Activated CD8-positive, alpha-beta memory T cell treated with anti-CD3 and anti-CD28 coated beads, Interleukin-2, amount 50 U/mL, for 24 hours (primary cell): ENCODE data around the gene COG2.
"Not testable (repeated sequence)": the region's sequence is repeated elsewhere in the genome, so short reads cannot be mapped to it uniquely, and the experiment has no call there.

ENCODE experiments used
- DNase-seq: peaks from one replicate; pipeline ENCODE4 v3.0.0-alpha.2; 2020; ENCODE audit errors: extremely low read depth

The COG2 gene

GRCh38 chr1:230713915-230714764, 71.9 kb downstream of the COG2 start, which contains the start of gene AGT:
Gene AGT, minus strand, starts transcription at chr1:230714122. Its CDS starts 3,299 bp downstream, at chr1:230710823.
- no peak for DNase-seq

GRCh38 chr1:230715510-230715909, 73.2 kb downstream of the COG2 start:
- DNase-seq = no peak

DNA sequence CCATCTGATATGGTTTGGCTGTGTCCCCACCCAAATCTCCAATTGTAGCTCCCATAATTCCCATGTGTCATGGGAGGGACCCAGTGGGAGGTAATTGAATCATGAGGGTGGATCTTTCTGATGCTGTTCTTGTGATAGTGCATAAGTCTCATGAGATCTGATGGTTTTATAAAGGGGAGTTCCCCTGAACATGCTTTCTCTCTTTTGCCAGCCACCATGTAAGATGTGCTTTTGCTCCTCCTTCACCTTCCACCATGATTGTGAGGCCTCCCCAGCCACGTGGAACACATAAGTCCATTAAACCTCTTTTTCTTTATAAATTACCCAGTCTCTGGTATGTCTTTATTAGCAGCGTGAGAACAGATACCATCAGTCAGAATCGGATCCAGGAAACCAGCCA, 74.2 kb downstream of the COG2 start:
- DNase-seq = not testable (repeated sequence)

- no peak for DNase-seq
Observed at GRCh38 chr1:230717251-230717650, 75.0 kb downstream of the COG2 start.

- DNase-seq = not testable (repeated sequence)
Observed at GRCh38 chr1:230721849-230722522, 79.7 kb downstream of the COG2 start.

DNA sequence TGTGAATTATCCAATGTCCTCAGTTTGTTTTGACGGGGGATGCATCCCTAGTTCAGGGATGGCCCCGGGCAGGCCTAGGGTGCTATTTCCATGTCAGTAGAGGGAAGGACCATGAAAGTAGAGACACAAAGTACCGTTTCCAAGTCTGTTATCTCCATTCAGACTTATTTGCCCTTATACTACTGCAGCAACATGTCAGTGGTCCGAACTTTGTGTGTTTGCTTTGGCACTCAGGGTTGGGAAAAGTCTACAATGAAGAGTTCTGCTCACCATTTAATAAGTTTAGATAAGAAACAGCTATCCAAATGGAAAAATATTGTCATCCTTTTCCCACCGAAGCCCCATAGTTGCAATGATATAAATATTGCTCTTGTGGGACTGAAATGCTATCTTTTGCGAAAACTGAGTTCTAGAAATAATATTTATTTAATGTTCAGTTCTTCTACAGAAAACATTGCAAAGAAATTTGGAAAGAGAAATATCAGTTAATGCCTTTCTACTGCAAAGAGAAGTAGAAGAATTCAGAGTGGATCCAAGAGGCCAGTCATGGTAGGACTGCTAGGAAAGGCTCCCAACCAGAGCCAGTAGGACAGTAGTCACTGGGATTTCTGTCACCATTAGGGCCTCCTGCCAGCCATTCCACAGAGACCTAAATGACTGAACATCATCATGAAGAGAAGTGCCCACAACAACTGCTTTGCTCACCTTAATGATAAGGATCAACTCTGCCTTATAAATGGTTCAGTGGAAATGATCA, 83.2 kb downstream of the COG2 start:
- no peak for DNase-seq

GRCh38 chr1:230728710-230729392, 86.6 kb downstream of the COG2 start:
- DNase-seq = no peak

- no peak for DNase-seq
Observed at GRCh38 chr1:230730977-230731376, 88.7 kb downstream of the COG2 start.

GRCh38 chr1:230735447-230735846, 93.2 kb downstream of the COG2 start:
- no peak for DNase-seq

DNA sequence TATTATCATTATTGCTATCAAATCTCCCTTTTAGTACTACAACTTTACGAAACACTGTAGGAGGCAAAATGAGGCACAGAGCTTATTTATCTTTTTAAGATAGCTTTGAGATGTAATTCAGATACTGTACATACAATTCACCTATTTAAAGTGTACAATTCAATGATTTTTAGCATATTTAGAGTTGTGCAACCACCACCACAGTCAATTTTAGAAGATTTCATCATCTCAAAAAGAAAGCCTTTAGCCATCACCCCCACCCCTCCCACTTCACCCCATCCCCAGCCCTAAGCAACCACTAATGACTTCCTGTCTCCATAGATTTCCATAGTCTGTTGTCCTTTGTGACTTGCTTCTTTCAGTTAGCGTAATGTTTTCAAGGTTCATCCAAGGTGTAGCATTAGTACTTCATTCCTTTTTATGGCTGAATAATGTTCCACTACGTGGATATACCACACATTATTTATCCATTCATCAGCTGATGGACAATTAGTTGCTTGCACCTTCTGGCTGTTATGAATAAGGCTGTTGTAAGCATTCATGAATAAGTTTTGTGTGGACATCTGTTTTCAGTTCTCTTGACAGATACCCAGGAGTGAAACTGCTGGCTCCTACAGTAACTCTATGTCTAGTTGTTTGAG, 95.5 kb downstream of the COG2 start:
- DNase-seq = no peak

DNA sequence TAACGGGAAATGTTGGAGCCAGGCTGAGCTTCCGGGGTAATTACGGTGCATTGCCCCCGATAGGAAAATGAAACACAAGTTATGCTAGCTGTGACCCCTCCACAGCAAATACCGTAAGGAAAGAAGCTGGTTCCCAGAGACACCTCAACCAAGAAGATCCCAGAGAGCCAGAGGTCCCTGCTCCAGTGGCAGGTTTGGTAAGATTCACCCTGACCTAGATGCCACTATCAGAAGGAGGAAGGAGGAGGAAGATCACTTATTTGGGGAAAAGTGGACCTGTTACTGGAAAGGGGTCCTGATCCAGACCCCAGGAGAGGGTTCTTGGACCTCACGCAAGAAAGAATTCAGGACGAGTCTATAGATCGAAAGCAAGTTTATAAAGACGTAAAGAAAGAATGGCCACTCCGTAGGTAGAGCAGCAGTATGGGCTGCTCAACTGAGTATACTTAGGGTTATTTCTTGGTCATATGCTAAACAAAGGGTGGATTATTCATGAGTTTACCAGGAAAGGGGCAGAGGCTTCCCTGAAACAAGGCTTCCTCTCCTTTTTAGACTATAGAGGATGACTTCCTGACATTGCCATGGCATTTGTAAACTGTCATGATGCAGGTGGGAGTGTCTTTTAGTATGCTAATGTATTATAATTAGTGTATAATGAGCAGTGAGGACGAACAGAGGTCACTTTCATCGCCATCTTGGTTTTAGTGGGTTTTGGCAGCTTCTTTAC, 97.4 kb downstream of the COG2 start:
- no peak for DNase-seq
